GM18873 (cell line): ENCODE results near the gene SNRNP200.
"Not testable (repeated sequence)": the region's sequence is repeated elsewhere in the genome, so short reads cannot be mapped to it uniquely, and the experiment has no call there.

Experiments
- ATAC-seq: cut with Tn5 transposase; IDR thresholded peaks from one replicate; pipeline ENCODE4 v1.9.1; 2021; ENCODE audit warnings: mild to moderate bottlenecking, moderate library complexity, moderate number of reproducible peaks; ENCODE audit not compliant: unreplicated experiment, low FRiP score

The SNRNP200 gene

DNA sequence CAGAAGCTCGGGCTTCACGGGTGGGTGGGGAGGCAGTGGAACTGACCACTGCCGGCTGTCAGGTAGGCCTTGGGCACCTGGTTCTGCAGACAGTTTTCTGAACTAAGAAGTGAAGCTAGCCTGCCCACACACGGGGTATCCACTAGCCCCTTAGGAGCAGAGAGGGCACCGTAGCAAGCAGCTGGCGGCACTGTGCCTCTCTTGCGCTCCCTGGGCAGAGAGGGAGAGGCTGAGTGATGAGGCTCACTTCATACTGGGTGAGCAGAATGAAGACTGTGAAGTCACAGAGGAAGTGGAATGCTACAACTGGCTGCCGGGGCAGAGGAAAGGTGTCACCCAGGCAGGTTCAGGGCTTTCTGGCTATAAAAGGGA is 20.5 kb upstream of the SNRNP200 start:
- ATAC-seq = no peak

DNA sequence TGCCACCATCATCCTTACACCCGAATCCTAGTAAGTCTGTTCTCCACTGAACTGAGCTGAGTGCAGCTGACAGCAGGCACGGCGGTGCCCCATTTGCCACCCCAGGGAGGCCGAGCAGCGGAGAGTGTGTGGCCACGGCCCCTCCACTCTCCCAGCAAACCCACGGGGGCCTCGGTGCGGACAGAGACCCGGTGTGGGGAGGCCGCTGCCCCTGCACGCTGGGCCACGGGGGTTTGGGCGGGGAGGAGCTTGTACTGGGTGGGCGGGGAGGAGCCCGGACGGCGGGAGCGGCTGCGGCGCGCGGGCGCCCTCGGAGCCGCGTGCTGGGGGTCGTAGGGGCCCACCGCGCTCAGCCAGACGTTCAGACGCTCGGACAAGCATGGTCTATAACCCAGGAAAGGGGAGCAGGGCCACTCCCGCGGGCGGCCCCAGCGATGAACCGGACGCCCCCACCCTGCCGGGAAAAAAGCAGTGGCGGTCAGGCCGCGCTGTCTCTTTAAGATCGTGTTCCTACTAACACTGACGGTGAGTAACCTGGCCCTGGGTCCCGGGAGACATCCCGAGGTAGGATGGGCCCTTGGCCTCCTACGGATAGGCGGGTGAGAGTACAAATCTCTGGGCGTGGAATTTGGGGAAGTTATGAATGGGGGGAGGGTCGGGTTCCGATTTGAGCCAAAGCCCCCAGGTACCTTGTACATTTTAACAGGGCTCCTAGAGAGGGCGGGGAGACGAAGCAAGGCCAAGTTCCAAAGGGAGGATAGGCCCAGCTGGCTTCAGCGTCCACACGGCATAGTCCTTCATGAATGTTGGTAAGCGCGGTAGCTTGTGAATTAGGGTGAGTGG is 19.9 kb upstream of the SNRNP200 start, which contains the start of gene ITPRIPL1:
TSS of gene ITPRIPL1 (plus strand) at position 277 of the 843 bp plus-strand sequence. CDS start at position 800, 523 bp downstream.
- ATAC-seq = no peak

DNA sequence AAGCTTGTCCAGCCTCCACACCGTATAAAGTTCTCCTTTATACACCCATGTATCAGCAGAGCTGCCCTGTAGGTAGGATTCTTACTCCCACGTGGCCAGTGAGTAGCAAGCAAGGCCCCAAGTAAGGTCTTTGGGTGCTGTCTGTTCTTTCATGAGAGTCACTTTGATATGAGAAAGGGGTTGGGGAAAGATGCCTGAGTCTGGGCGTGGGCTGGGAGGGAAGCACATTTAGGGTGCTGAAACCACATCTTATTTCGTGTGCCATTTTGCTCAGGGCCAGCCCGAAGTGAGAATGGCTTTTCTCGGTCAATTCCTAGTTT is 19.3 kb upstream of the SNRNP200 start:
- ATAC-seq = no peak

DNA sequence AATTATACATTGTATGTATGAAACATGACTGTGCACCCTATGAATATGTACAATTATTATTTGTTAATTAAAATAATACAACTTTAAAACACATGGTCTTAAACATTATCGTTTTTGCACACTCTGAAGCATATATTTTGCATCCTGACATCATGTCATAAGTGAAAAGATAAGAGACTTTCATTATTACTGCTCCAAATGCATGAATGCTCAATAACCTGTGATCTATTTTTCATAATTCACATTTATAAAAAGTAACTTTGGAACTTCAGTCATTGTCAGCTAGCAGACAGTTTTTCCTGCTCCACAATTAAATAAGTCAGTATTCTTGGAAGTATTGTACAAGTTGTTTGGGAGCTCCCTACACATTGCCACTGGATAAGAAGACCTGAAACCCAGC is 18.5 kb upstream of the SNRNP200 start:
- no peak for ATAC-seq

DNA sequence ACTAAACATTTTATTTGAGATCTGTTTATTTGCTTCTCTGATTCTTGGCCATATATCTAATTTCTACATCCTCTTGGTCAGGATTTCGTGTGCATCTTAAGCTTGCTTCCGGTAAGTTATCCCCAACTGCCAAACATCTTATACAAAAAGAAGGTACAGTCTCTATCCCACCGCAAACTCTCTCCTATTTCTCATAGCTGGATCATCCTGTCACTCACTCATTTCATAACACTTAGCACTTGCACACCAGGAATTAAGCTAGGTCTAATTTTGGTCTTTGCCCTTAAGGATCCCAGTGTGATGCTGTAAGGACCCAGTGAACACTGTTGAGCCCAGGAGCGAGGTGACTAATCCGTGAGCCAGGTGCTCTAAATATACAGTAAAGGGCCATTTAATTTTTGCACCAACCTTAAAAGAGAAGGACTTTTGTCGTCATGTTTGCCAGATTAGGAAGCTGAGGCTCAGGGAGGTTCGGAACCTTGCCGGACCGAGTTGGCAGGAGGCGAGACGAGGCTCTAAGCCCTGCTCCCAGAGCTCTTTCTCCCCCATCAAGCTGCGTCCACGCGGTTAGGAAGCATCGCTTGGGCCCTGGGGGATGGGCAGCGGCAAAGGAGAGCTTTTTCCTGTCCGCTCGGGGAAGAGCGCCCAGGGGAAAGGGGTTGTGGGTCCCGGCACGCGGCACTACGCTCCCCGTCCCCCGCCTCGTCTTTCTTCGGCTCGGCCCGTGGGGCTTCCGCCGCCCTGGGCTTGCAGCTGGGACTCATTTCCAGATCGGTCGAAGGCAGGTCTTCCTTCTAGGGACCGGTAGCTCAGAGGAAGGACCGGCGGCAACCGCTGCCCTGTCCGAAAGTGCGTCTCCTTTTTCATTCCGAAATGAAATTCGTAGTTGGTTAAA is 15.6 kb upstream of the SNRNP200 start:
- no peak for ATAC-seq

DNA sequence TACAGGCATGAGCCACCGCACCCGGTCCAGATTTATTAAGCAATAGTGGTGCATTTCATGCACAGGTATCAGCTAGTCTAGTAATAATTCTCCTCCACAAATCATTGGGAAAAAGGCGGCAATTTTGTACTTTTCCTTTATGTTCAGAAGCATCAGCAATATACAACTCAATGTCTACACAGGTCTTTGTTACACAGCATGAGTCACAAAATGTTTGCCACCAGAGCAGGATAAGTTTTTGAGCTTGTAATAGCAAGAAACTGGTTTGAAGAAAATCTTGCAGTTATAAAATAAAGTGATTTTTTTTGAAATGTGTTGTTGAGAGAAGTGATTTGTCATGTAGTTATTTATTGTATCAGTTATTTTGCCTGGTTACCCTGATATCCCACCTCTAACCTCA is 15.0 kb upstream of the SNRNP200 start:
- no peak for ATAC-seq

DNA sequence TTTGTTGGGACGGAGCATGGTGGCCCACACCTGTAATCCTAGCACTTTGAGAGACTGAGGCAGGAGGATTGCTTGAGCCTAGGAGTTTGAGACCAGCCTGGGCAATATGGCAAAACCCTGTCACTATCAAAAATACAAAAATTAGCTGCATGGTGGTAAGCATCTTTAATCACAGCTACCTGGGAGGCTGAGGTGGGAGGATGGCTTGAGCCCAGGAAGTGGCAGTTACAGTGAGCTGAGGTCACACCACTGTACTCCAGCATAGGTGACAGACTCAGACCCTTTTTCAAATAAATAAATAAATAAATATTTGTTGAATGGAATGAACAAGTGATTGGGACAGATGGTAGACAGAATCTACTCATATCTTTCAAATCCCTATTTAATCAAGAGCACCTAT is 14.1 kb upstream of the SNRNP200 start:
- no peak for ATAC-seq

DNA sequence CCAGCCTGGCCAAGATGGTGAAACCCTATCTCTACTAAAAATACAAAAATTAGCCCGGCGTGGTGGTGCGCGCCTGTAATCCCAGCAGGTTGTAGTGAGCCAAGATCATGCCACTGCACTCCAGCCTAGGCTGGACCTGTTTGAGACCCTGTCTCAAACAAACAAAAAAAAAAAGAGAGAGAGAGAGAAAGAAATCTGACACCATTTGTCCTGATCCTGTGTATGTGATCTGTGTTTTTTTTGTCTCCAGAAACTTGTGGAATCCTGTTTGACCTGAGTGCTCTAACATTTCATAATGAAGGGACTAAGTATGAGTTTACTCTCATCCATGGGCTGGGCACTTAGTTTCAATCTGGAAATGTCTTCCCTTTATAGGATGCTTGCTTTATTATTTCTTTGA is 13.4 kb upstream of the SNRNP200 start:
- no peak for ATAC-seq

DNA sequence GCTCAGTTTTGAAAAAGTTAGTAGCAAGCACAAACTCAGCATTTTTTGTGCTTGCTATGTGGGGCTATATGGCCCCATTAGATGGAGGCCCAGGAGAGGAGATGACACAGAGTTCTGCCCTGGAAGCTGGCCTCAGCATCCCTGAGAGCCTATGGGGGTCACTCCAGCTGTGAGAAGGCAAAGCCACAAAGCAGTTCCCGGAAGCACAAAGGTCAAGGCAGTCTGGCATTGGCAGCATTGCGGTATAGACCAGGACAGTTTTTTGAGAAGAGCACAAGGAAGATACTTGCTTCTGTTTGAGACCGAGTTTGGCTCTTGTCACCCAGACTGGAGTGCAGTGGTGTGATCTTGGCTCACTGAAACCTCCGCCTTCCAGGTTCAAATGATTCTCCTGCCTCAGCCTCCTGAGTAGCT is 12.2 kb upstream of the SNRNP200 start:
- no peak for ATAC-seq

DNA sequence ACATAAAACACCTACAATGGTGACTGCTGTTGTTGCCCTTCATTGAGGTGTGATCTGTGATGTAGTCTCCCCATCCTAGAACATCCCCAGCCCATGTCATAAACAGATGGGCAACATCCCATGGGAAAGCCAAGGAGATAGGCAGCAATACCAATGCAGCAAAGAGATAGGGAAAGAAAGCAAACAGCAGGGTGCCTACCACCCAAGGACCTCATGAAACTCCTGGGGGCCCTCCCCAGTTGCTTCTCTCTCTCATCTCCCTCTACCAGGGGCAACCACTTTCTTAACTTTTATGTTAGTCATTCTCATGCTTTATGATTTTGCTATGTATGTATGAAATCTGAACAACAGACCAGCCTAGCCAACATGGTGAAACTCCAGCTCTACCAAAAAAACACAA is 11.7 kb upstream of the SNRNP200 start:
- no peak for ATAC-seq

DNA sequence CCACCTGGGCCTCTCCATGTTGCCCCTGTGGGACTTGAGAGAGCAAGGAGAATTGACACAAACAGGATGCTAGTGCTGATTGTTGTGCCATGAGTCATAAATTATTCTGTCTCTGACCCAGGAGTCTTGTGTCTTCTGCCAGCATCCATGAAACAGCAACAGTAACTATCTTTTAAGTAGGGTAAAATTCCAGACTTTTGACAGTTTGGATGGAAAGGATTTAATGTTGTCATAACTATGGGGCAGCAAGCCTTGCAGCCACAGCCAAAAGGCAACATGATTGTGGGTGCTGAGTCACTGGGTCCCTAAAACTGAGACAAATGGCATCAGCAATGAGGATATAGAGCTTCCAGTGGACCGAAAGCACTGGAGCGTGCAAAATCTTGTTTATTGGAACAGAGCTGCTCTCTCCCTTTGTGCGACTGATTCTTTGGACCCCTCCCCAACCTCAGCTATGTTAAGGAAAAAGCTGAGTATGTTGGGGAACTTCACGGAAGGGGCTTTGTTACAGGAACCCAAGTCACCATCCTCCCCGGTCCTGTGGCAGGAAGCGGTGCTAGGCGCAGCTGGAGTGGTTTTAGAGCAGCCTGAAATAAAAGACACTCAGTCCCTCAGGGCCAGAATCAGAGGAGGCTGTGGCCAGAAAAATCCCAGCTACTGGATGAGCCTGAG is 10.2 kb upstream of the SNRNP200 start:
- ATAC-seq = no peak

DNA sequence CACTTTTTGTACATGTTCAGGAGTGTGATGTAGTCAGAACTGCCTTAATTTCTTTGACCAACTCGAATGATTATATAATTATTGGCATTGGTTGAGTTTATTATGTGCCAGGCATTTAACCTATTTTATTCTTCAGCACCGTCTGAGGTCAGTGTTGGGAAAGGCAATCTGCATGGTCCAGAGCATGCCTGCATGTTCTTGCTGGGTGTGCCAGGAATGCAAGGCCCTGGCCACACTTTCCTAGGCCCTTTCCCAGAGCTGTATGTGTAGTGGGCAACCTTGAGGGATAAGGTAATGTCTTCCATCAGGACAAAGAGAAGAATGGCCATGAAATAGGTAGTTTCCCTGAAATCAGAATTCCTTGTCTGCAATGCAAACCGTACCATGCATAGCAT is 9.7 kb upstream of the SNRNP200 start:
- ATAC-seq = no peak

DNA sequence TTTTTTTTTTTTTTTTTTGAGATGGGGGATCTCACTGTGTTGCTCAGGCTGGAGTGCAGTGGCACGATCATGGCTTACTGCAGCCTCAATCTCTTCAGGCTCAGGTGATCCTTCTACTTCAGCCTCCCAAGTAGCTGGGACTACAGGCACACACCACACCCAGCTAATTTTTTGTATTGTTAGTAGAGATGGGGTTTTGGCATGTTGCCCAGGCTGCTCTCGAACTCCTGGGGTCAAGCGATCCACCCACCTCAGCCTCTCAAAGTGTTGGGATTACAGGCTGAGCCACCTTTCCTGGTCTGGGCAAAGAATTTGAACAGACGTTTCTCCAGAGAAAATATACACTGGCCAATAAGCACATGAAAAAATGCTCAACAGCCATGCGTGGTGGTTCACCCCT is 2.9 kb upstream of the SNRNP200 start:
- ATAC-seq = no peak

DNA sequence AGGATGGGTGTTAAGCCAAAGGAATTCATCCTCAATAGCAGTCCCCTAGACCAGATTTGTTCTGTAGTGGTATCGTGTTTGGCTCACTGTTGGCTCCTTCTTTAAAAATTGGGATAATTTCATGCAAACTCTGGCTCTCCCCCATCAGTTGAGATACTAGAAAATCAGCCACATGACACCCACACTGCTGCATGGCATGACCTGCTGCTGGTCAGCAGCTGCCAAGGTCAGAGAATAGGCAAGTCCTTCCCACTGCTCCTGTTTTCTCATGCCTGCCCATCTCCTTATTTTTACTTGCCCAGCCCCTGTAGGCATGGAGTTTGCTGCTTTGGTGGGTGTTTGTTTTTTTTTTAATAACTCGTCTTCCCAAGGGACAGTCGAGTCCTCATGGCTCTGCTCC is 1.0 kb upstream of the SNRNP200 start:
- no peak for ATAC-seq

DNA sequence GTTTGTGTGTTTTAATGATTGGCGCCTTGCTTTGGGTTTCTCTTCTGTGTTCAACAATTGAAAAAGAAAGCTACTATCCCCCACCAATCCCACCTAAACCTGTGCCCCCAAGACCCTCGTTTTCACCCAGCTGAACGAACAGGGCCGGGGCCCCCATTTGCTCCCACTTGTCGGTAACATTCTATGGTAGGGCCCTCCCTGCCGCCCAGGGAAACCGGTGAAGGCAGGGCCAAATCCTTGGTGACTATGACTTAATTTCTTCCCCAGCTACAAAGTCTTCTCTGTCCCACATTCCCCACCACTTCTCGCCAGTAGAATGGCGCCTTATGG is 598 bp upstream of the SNRNP200 start:
- ATAC-seq = no peak

DNA sequence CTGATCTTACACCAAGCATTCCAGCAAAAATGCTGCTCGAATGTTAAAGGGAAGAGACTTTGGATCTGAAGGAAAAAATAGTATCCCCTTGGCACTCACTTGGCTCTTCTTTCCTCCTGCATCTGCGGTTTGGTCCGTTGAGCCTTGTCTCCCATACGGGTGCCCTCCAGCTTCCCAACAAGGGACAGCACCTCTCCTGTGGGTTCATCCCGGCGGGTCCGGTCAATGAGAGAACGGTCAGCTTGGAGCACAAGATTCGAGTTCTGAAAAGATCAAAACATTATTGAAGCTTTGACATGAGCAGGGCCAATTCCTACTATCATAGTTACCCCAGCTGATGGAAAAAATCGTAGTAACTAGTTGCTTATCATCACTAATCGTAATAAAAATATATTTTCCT is 740 bp downstream of the SNRNP200 start:
- ATAC-seq = no peak

DNA sequence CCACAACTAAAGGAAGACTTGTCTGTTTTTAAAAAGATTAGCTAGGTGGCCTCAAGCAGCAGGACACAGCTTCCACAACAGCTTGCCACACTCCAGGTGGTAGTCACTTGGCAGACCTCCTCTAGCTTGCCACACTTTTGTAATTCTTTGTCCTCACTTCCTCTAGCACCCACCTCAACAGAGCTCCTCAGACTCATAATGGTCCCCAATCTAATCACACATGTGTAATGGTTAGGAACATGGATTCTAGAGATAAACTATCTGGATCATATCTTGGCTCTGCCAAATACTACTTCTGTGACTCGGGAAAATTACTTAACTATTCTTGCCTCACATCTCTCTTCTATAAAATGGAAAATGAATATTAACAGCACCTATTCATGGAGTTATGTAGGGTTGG is 3.5 kb downstream of the SNRNP200 start:
- no peak for ATAC-seq

DNA sequence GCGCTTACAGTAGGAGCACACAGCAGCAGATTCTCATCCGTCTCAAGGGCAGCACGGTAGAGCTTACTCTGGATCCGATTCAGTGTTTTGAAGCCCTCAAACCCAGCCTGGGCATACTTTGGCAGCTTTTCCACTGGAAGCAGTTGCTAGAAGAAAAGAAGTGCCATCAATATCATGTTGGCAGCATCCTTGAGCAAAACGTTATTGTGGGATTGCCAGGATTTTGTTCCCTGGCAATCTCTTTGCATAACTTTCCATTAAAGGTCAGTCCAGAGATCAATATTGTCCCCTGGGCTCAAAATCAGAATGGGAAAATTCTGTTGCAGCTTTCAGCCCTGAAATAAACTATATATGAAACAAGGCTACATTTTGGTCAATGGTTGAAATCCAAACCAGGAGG is 8.4 kb downstream of the SNRNP200 start:
- ATAC-seq = no peak

DNA sequence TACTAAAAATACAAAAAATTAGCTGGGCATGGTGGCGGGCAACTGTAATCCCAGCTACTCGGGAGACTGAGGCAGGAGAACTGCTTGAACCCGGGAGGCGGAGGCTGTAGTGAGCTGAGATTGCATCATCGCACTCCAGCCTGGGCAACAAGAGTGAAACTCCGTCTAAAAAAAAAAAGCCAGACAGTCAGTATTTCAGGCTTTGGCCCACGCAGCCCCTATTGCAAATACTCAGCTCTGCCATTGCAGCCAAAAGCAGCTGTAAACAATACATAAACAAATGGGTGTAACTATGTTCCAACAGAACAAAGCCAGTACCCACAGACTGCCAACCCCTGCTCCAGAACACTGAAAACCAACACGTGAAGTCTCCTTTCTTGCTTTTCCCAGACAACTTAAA is 11.1 kb downstream of the SNRNP200 start:
- ATAC-seq = not testable (repeated sequence)

DNA sequence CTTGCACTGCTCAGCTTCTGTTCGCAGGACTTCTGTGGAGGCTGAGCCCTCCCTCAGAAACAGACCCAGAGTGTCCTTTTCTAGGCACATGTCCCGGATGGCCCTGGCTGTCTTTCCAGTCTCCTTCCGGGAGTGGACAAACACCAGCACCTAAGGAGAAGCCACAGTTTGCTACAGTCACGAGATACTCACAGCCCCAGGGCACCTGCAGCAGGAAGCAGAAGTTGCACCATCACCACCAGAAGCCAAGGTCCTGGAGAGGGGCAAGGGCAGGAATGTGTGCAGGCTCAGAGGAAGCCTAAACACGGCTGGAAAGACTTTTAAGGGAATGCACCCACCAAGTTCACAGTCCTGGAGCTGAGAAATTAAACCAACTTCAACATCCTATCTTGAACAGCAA is 13.6 kb downstream of the SNRNP200 start:
- no peak for ATAC-seq

DNA sequence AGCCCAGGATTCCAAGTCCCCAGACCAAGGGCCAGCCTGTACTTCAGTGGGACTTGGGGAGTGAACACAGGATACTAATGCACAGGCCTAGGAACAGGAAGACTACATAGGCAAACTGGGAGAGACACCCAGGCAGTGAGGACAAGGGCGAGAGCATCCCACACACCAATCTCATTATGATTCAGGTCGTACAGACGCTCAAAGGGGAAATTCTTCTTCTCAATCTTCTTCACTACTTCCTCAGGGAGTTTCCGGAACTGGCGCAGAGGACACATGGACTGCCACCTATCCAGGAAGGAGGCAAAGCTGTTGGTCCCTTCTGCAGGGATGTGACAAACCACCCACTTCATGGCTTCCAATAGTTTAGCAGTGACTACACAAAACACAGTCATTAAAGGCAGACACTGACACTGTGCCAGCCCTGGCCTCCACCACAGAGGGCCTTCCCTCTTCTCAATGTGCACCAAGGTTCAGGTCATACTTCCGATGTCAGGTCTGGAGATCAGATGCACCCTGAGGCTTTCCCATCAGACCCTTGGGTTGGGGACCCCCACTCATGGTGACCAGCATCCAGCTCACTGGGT is 18.0 kb downstream of the SNRNP200 start:
- no peak for ATAC-seq
